HCT116 (cell line): ENCODE results near the gene CRYGC. TPM values are rescaled to one million over a fixed set of nuclear protein-coding genes. Genes with fewer than 3 reads are reported as not detected.
"Not testable (repeated sequence)": the region's sequence is repeated elsewhere in the genome, so short reads cannot be mapped to it uniquely, and the experiment has no call there.

Source experiments
- ATAC-seq: fragments of 200-7000 bp; cut with Tn5 transposase; 2 replicates; pipeline ENCODE4 v1.9.1; 2020; ENCODE audit warnings: mild to moderate bottlenecking, moderate library complexity
- BruUV-seq: library from RNA; stranded (reverse); fragments of 400-500 nt; replicated peaks from 2 replicates; lab custom pipeline; 2021; lab: Mats Ljungman, UMichigan
- CTCF ChIA-PET: fragments of 300-600 bp; sonication (Branson Sonifier 250); formaldehyde crosslinking; loops from one replicate; lab custom pipeline; 2021; ENCODE audit warnings: antibody characterized with exemption; lab: Charles Lee
- POLR2A ChIA-PET: fragments of 300-600, 350-600 bp; sonication (Branson Sonifier 250); formaldehyde crosslinking; loops from one replicate; lab custom pipeline; 2021; ENCODE audit warnings: antibody characterized with exemption; lab: Charles Lee
- RAD21 ChIA-PET, 2 experiments: fragments of 300-600 bp; sonication (Branson Sonifier 250); formaldehyde crosslinking; loops; one replicate each; lab custom pipeline; 2023; ENCODE audit warnings: low total read pairs in 2 of 2; ENCODE audit not compliant: uncharacterized antibody in 2 of 2, unreplicated experiment in 2 of 2, low non-redundant PET in 1 of 2; lab: Charles Lee
- DNase-seq: peaks from one replicate; pipeline ENCODE4 v3.0.0-alpha.2; 2010; ENCODE audit warnings: low read depth, low spot score
- H2AFZ ChIP-seq: fragments of 200-600 bp; shearing (Covaris generic), sonication (generic); 2 replicates; pipeline ENCODE4 v1.6.1; 2017; ENCODE audit warnings: low read depth, mixed run types, mixed read lengths, antibody characterized with exemption, low read length; ENCODE audit not compliant: poor library complexity, severe bottlenecking
- H3K27ac ChIP-seq: 2 replicates; pipeline ENCODE4 v1.5.1; 2012; ENCODE audit warnings: low read depth, low read length
- H3K27me3 ChIP-seq: fragments of 200-600 bp; sonication (generic); 2 replicates; pipeline ENCODE4 v1.6.1; 2016; ENCODE audit warnings: mixed run types, low read length, mixed read lengths; ENCODE audit not compliant: insufficient read depth
- H3K36me3 ChIP-seq, 2 experiments: fragments of 200-500 bp in 1 of 2; fragments of 200-600 bp in 1 of 2; sonication (Bioruptor generic) in 1 of 2; sonication (generic) in 1 of 2; 2 replicates each; pipeline versions ENCODE4 v1.5.1 to v1.6.1; 2014 to 2016; ENCODE audit warnings: low read length in 2 of 2, inconsistent platforms in 1 of 2, mixed read lengths in 1 of 2, mixed run types in 1 of 2; ENCODE audit not compliant: insufficient read depth in 2 of 2, control insufficient read depth in 1 of 2
- H3K4me1 ChIP-seq, 2 experiments: fragments of 200-600 bp in 1 of 2; sonication (generic) in 1 of 2; 2 replicates each; pipeline versions ENCODE4 v1.5.1 to v1.6.1; 2012 to 2017; ENCODE audit warnings: low read length in 2 of 2, inconsistent platforms in 1 of 2, mild to moderate bottlenecking in 1 of 2, mixed read lengths in 1 of 2, mixed run types in 1 of 2, moderate library complexity in 1 of 2; ENCODE audit not compliant: insufficient read depth in 2 of 2, control insufficient read depth in 1 of 2
- H3K4me2 ChIP-seq: fragments of 200-600 bp; sonication (generic); 2 replicates; pipeline ENCODE4 v1.6.1; 2017; ENCODE audit warnings: mixed run types, low read length, mixed read lengths
- H3K4me3 ChIP-seq, 2 experiments: fragments of 200-600 bp in 1 of 2; sonication (generic) in 1 of 2; replicated peaks in 1 of 2; 2 replicates each; pipeline ENCODE4 v1.5.1; 2011 to 2016; ENCODE audit warnings: low read length in 2 of 2, control low read depth in 1 of 2, low read depth in 1 of 2, mild to moderate bottlenecking in 1 of 2, mixed read lengths in 1 of 2, mixed run types in 1 of 2
- H3K79me2 ChIP-seq: fragments of 200-600 bp; sonication (generic); 2 replicates; pipeline ENCODE4 v1.6.1; 2017; ENCODE audit warnings: mild to moderate bottlenecking, mixed run types, low read length, moderate library complexity, mixed read lengths; ENCODE audit not compliant: insufficient read depth
- H3K9ac ChIP-seq: fragments of 200-600 bp; sonication (generic); 2 replicates; pipeline ENCODE4 v1.6.1; 2016; ENCODE audit warnings: low read length, mixed read lengths
- H3K9me2 ChIP-seq: fragments of 200-600 bp; sonication (generic), shearing (Covaris generic); 2 replicates; pipeline ENCODE4 v1.6.1; 2017; ENCODE audit warnings: mixed run types, mild to moderate bottlenecking, moderate library complexity; ENCODE audit not compliant: insufficient read depth
- H3K9me3 ChIP-seq, 2 experiments: fragments of 200-500 bp in 1 of 2; fragments of 200-600 bp in 1 of 2; sonication (Bioruptor generic) in 1 of 2; sonication (generic) in 1 of 2; 2 replicates each; pipeline ENCODE4 v1.6.1; 2014 to 2017; ENCODE audit warnings: low read length in 2 of 2, mixed read lengths in 2 of 2, inconsistent platforms in 1 of 2, low read depth in 1 of 2, mild to moderate bottlenecking in 1 of 2, mixed run types in 1 of 2, moderate library complexity in 1 of 2; ENCODE audit not compliant: control insufficient read depth in 1 of 2, insufficient read depth in 1 of 2
- H4K20me1 ChIP-seq: fragments of 200-600 bp; sonication (generic), shearing (Covaris generic); 2 replicates; pipeline ENCODE4 v1.6.1; 2017; ENCODE audit warnings: mixed run types, mild to moderate bottlenecking, moderate library complexity; ENCODE audit not compliant: insufficient read depth
- EGR1 ChIP-seq: IDR thresholded peaks from 2 replicates; pipeline ENCODE4 v1.6.1; 2012; ENCODE audit warnings: low read depth
- ELF1 ChIP-seq: IDR thresholded peaks from 2 replicates; pipeline ENCODE4 v1.6.1; 2012; ENCODE audit warnings: low read depth, borderline replicate concordance
- FOSL1 ChIP-seq: IDR thresholded peaks from 2 replicates; pipeline ENCODE4 v1.6.1; 2012; ENCODE audit warnings: low read depth
- JUND ChIP-seq: IDR thresholded peaks from 2 replicates; pipeline ENCODE4 v1.6.1; 2012
- POLR2AphosphoS5 ChIP-seq: IDR thresholded peaks from 2 replicates; pipeline ENCODE4 v1.6.1; 2011; ENCODE audit warnings: mild to moderate bottlenecking, low read depth, low read length, moderate library complexity
- YY1 ChIP-seq: IDR thresholded peaks from 2 replicates; pipeline ENCODE4 v1.6.1; 2011; ENCODE audit warnings: low read length, low read depth, moderate library complexity, mild to moderate bottlenecking; ENCODE audit not compliant: insufficient replicate concordance; ENCODE audit errors: extremely low read depth
- intact Hi-C: fragments of 100-400 bp; cut with micrococcal nuclease; formaldehyde crosslinking; loops from 2 replicates; pipeline ENCODE4 v1.10.0; 2022
- total RNA-seq: library from RNA; stranded (reverse); gene quantifications from one replicate; pipeline ENCODE4 v1.2.1, GENCODE V29; 2021; ENCODE audit not compliant: unreplicated experiment
- TF ChIP-seq, protein P1 (sequence below): IDR thresholded peaks from 2 replicates; pipeline ENCODE4 v1.6.1; 2012
- TF ChIP-seq, protein P2 (sequence below): IDR thresholded peaks from 2 replicates; pipeline ENCODE4 v1.6.1; 2012
- TF ChIP-seq, protein P3 (sequence below): IDR thresholded peaks from 2 replicates; pipeline ENCODE4 v1.6.1; 2012; ENCODE audit warnings: low read depth
- TF ChIP-seq, protein P4 (sequence below): IDR thresholded peaks from 2 replicates; pipeline ENCODE4 v1.6.1; 2011; ENCODE audit warnings: mild to moderate bottlenecking, low read length, moderate library complexity; ENCODE audit not compliant: insufficient replicate concordance; ENCODE audit errors: extremely low read depth
- TF ChIP-seq, protein P5 (sequence below), 3 experiments: fragments of 200-600 bp in 1 of 3; sonication (generic) in 1 of 3; IDR thresholded peaks in 2 of 3; conservative IDR thresholded peaks in 1 of 3; 2 replicates each; pipeline ENCODE4 v1.5.1; 2012 to 2017; ENCODE audit warnings: low read depth in 2 of 3, low read length in 2 of 3, antibody characterized with exemption in 1 of 3, borderline replicate concordance in 1 of 3, control low read depth in 1 of 3, mild to moderate bottlenecking in 1 of 3, mixed read lengths in 1 of 3, mixed run types in 1 of 3, moderate library complexity in 1 of 3; ENCODE audit not compliant: insufficient read depth in 1 of 3

Gene CRYGC
- total RNA-seq, 1 experiment from 2014 or later, result not detected

DNA sequence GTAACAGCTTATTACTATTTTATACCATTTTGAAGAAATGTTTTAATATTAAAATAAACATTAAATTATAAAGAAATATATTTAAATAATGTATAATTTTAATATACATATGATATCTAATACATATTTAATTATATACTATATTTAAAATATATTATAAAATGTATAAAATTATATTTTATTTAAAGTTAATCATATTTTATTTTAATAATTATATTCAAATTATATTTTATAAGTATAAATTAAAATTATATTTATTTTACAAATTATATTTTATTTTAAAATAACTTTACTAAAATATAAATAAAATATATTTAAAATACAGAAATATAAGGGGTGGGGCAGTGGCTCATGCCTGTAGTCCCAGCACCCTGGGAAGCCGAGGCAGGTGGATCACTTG is 7.4 kb downstream of the CRYGC start (continued):
- TF ChIP-seq, protein P1, sequence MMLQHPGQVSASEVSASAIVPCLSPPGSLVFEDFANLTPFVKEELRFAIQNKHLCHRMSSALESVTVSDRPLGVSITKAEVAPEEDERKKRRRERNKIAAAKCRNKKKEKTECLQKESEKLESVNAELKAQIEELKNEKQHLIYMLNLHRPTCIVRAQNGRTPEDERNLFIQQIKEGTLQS, result no peak
- no peak for TF ChIP-seq EGR1
- TF ChIP-seq JUND, result no peak

DNA sequence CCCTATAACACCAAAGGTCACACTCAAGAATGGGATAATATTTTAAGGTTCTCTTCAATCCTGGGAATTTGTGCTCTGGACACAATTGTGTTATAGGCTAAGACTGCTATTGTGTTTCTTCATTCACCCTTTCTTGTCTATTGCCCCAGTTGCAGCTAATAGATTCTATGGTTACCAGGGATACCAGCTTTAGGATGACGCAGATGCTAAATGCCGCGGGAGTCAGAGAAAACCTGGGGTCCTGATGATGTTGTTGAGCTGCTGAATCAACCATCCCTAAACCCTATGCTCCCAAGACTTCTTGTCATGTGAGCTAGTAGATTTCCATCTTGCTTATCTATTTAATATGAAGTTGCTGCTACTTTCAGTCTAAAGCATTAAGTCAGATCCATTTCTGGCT is 10.7 kb downstream of the CRYGC start:
- BruUV-seq, result no TSS peak
- H3K36me3 ChIP-seq, result no peaks in the 10 kb centered on the region
- no peaks in the 10 kb centered on the region for H3K79me2 ChIP-seq
- H3K27ac ChIP-seq, result no peak overlapping the region
- no peaks in the 10 kb centered on the region for H3K9me3 ChIP-seq
- no peak overlapping the region for H3K9ac ChIP-seq
- no peaks in the 10 kb centered on the region for H4K20me1 ChIP-seq
- ChIA-PET POLR2A (no interaction called here), CTCF (no interaction called here), RAD21 (no interaction called here)
- DNase-seq (no peak), ATAC-seq (no peak)
- no peaks in the 10 kb centered on the region for H3K4me1 ChIP-seq
- no peaks in the 10 kb centered on the region for H3K9me2 ChIP-seq
- no peak overlapping the region for H2AFZ ChIP-seq
- no peak overlapping the region for H3K4me3 ChIP-seq
- intact Hi-C loops, result no loop called here
- TF ChIP-seq, protein P2, sequence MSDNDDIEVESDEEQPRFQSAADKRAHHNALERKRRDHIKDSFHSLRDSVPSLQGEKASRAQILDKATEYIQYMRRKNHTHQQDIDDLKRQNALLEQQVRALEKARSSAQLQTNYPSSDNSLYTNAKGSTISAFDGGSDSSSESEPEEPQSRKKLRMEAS, result no peak
- TF ChIP-seq EGR1 (no peak), POLR2AphosphoS5 (no peak), ELF1 (no peak), YY1 (no peak), FOSL1 (no peak)
- TF ChIP-seq, protein P3, sequence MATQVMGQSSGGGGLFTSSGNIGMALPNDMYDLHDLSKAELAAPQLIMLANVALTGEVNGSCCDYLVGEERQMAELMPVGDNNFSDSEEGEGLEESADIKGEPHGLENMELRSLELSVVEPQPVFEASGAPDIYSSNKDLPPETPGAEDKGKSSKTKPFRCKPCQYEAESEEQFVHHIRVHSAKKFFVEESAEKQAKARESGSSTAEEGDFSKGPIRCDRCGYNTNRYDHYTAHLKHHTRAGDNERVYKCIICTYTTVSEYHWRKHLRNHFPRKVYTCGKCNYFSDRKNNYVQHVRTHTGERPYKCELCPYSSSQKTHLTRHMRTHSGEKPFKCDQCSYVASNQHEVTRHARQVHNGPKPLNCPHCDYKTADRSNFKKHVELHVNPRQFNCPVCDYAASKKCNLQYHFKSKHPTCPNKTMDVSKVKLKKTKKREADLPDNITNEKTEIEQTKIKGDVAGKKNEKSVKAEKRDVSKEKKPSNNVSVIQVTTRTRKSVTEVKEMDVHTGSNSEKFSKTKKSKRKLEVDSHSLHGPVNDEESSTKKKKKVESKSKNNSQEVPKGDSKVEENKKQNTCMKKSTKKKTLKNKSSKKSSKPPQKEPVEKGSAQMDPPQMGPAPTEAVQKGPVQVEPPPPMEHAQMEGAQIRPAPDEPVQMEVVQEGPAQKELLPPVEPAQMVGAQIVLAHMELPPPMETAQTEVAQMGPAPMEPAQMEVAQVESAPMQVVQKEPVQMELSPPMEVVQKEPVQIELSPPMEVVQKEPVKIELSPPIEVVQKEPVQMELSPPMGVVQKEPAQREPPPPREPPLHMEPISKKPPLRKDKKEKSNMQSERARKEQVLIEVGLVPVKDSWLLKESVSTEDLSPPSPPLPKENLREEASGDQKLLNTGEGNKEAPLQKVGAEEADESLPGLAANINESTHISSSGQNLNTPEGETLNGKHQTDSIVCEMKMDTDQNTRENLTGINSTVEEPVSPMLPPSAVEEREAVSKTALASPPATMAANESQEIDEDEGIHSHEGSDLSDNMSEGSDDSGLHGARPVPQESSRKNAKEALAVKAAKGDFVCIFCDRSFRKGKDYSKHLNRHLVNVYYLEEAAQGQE, result no peak
- TF ChIP-seq, protein P4, sequence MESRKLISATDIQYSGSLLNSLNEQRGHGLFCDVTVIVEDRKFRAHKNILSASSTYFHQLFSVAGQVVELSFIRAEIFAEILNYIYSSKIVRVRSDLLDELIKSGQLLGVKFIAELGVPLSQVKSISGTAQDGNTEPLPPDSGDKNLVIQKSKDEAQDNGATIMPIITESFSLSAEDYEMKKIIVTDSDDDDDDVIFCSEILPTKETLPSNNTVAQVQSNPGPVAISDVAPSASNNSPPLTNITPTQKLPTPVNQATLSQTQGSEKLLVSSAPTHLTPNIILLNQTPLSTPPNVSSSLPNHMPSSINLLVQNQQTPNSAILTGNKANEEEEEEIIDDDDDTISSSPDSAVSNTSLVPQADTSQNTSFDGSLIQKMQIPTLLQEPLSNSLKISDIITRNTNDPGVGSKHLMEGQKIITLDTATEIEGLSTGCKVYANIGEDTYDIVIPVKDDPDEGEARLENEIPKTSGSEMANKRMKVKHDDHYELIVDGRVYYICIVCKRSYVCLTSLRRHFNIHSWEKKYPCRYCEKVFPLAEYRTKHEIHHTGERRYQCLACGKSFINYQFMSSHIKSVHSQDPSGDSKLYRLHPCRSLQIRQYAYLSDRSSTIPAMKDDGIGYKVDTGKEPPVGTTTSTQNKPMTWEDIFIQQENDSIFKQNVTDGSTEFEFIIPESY, result no peak
- TF ChIP-seq, protein P5, sequence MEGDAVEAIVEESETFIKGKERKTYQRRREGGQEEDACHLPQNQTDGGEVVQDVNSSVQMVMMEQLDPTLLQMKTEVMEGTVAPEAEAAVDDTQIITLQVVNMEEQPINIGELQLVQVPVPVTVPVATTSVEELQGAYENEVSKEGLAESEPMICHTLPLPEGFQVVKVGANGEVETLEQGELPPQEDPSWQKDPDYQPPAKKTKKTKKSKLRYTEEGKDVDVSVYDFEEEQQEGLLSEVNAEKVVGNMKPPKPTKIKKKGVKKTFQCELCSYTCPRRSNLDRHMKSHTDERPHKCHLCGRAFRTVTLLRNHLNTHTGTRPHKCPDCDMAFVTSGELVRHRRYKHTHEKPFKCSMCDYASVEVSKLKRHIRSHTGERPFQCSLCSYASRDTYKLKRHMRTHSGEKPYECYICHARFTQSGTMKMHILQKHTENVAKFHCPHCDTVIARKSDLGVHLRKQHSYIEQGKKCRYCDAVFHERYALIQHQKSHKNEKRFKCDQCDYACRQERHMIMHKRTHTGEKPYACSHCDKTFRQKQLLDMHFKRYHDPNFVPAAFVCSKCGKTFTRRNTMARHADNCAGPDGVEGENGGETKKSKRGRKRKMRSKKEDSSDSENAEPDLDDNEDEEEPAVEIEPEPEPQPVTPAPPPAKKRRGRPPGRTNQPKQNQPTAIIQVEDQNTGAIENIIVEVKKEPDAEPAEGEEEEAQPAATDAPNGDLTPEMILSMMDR (IDR thresholded peaks at IDR 0.05 in 2 of 3, conservative IDR thresholded peaks at IDR 0.05 in 1 of 3; ENCODE audit: borderline replicate concordance in 1 of 3, insufficient read depth in 1 of 3, low read depth in 2 of 3, low read length in 2 of 3), result no peak
- H3K4me2 ChIP-seq, result no peak overlapping the region
- no peaks in the 10 kb centered on the region for H3K27me3 ChIP-seq

DNA sequence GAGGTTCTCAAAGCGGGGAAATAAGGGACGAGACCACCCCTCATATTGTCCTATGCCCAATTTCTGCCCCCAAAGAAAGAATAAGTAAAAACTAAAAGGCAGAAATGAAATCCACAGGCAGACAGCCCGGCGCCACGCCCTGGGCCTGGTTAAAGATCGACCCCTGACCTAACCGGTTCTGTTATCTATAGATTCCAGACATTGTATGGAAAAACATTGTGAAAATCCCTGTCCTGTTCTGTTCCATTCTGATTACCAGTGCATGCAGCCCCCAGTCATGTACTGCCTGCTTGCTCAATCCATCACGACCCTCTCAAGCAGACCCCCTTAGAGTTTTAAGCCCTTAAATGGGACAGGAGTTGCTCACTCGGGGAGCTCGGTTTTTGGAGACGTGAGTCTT is 12.2 kb downstream of the CRYGC start:
- ATAC-seq, H3K9ac ChIP-seq, POLR2A ChIA-PET, H3K4me3 ChIP-seq, H3K27me3 ChIP-seq, CTCF ChIA-PET, H2AFZ ChIP-seq, H3K4me2 ChIP-seq, intact Hi-C loops, BruUV-seq, H4K20me1 ChIP-seq, DNase-seq, H3K27ac ChIP-seq, RAD21 ChIA-PET, H3K36me3 ChIP-seq, H3K9me3 ChIP-seq, H3K9me2 ChIP-seq, H3K79me2 ChIP-seq, H3K4me1 ChIP-seq: not testable (repeated sequence)
